HUES48 (cell line): ENCODE data around the gene CD99.
"Not testable (repeated sequence)": the region's sequence is repeated elsewhere in the genome, so short reads cannot be mapped to it uniquely, and the experiment has no call there.

Experiments used
- H3K27ac ChIP-seq: one replicate; pipeline ENCODE4 v1.7.0; 2013; ENCODE audit warnings: low read depth, low read length, inconsistent platforms
- H3K27me3 ChIP-seq: 2 replicates; pipeline ENCODE4 v1.6.1; 2013; ENCODE audit warnings: mild to moderate bottlenecking, low read length; ENCODE audit not compliant: control insufficient read depth, insufficient read depth
- H3K36me3 ChIP-seq: 2 replicates; pipeline ENCODE4 v1.6.1; 2013; ENCODE audit warnings: low read length; ENCODE audit not compliant: control insufficient read depth, insufficient read depth
- H3K4me1 ChIP-seq: 2 replicates; pipeline ENCODE4 v1.6.1; 2013; ENCODE audit warnings: mild to moderate bottlenecking, low read length; ENCODE audit not compliant: control insufficient read depth, insufficient read depth
- H3K4me3 ChIP-seq: 2 replicates; pipeline ENCODE4 v1.5.1; 2013; ENCODE audit warnings: mild to moderate bottlenecking, low read depth, low read length
- H3K9ac ChIP-seq: 2 replicates; pipeline ENCODE4 v1.6.1; 2013; ENCODE audit warnings: mild to moderate bottlenecking, low read depth, low read length, moderate library complexity
- H3K9me3 ChIP-seq: 2 replicates; pipeline ENCODE4 v1.6.1; 2013; ENCODE audit warnings: low read length; ENCODE audit not compliant: control insufficient read depth, insufficient read depth

CD99 gene

DNA sequence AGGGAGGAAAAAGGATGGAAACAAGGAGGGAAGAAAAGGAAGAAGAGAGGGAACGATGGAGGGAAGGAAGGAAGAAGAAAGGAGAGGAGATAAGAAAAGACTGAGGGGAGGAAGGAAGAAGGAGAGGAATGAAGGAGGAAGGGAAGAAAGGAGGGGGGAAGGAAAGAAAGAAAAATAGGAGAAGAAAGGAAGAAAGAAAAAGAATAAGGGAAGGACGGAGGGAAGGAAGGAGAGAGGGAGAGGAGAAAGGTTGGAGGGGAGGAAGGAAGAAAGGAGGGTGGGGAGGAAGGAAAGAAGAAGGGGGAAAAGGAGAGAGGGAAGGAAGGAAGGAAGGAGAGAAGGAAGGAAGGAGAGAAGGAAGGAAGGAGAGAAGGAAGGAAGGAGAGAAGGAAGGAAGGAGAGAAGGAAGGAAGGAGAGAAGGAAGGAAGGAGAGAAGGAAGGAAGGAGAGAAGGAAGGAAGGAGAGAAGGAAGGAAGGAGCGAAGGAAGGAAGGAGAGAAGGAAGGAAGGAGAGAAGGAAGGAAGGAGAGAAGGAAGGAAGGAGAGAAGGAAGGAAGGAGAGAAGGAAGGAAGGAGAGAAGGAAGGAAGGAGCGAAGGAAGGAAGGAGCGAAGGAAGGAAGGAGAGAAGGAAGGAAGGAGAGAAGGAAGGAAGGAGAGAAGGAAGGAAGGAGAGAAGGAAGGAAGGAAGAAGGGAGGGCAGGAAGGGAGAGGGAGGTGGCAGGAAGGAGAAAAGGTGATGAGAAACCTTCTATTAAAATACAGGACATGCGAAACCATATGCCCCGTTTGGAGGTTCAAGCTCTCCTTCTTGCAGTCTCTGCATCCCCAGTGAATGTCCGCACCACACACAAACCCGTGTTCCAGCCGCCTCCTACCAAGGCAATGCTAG is 82.3 kb downstream of the CD99 start:
- not testable (repeated sequence) for H3K9ac ChIP-seq, H3K9me3 ChIP-seq, H3K36me3 ChIP-seq, H3K27ac ChIP-seq, H3K27me3 ChIP-seq, H3K4me1 ChIP-seq, H3K4me3 ChIP-seq

DNA sequence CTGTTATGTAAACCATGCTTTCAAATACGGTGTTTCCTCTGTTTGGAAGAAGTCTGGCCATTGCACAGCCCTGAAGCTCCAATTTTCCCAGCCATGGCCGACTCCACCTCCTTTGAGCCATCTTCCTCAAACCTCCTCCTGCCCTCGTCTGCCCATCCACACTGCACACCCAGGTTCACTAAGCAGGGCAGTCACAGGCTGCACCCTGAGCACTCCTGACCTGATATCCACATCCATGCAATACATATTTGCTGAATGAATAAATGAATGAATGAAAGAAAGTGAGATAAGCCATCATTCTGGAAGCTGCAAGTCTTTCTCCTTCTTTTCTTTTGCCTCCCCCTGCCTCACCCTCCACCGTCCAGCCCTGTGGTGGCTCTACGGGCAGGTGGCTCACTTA is 83.0 kb downstream of the CD99 start:
- Histone ChIP-seq H3K27me3 (no peaks in the 10 kb centered on the region), H3K4me3 (no peak overlapping the region), H3K9me3 (peaks cover 7% of the 10 kb centered on the region), H3K4me1 (peaks cover 4% of the 10 kb centered on the region), H3K27ac (no peak overlapping the region), H3K36me3 (no peaks in the 10 kb centered on the region), H3K9ac (no peak overlapping the region)

DNA sequence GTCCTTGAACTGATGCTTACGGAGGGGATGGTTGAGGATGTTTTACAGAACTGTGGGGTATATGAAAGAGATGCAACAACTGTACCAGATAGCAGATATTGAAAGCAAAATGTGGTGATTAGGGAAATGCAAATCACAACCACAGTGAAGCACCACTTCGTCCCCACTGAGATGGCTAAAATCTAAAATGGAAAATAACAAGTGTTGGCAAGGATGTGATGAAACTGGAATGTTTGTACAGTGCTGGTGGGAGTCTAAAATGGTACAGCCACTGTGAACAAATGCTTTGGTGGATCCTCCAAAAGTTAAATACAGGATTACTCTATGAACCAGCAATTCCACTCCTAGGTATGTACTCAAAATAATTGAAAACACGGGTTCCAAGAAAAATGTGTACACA is 83.7 kb downstream of the CD99 start:
- Histone ChIP-seq H3K4me3 (no peak overlapping the region), H3K9me3 (peaks cover 7% of the 10 kb centered on the region), H3K4me1 (peaks cover 4% of the 10 kb centered on the region), H3K27me3 (no peaks in the 10 kb centered on the region), H3K9ac (no peak overlapping the region), H3K36me3 (no peaks in the 10 kb centered on the region), H3K27ac (no peak overlapping the region)

DNA sequence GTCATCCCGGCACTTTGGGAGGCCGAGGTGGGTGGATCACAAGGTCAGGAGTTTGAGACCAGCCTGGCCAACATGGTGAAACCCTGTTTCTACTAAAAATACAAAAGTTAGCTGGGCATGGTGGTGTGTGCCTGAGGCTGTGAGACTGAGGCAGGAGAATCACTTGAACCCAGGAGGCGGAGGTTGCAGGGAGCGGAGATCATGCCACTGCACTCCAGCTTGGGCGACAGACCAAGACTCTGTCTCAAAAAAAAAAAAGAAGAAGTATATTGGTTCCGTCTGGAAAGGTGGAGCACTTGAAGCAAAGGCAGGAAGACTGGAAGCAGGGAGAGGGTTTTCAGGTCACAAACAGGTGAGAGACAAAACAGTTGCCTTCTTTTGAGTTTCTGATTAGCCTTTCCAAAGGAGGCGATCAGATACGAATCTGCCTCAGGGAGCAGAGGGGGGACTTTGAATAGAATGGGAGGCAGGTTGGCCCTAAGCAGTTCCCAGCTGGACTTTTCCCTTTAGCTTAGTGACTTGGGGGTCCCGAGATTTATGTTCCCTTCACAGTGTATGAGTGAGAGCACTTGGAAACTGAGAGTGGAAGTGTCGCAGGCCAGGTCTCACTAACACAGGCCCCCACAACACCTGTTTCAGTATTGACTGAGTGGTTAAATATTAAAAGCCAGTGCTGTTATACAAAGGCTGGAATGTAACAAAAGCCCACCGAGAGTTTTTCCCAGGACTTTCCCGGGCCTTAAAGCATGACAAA is 89.6 kb downstream of the CD99 start:
- Histone ChIP-seq H3K4me1 (peaks cover 52% of the 10 kb centered on the region), H3K9ac (peak overlapping the region; percentile 62), H3K27ac (peak overlapping the region; percentile 88)

DNA sequence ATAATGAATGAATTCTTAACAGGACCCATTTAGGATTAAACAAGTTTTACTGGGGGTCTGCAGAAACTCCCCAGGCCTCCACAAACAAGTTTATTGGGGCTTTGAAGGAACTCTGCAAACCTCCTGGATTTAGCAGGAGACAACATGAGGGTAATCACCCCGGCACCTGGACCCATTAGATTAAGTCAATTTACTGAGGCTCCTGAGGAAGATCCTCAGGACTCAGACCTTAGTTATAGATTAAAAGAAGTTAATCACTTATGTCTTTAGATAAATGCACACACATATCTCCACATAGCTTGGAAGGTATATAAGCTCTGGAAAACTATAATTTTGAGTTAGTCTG is 90.1 kb downstream of the CD99 start:
- H3K36me3 ChIP-seq, result no peaks in the 10 kb centered on the region
- H3K27me3 ChIP-seq, result no peaks in the 10 kb centered on the region
- H3K4me3 ChIP-seq, result no peak overlapping the region
- H3K27ac ChIP-seq, result peak overlapping the region; percentile 88
- H3K9me3 ChIP-seq, result no peaks in the 10 kb centered on the region
- H3K9ac ChIP-seq, result peak overlapping the region; percentile 62
- peaks cover 52% of the 10 kb centered on the region for H3K4me1 ChIP-seq

More for the DNA sequence above, 89.6 kb downstream of the CD99 start:
- H3K27me3 ChIP-seq, H3K36me3 ChIP-seq, H3K9me3 ChIP-seq: not testable (repeated sequence)
- H3K4me3 ChIP-seq, result 0 out of 2 replicates have a peak overlapping the region, but pooled peaks have one; percentile 27

GRCh38 chrX:2781698-2782097 is 90.6 kb downstream of the CD99 start:
- Histone ChIP-seq H3K27ac (peak overlapping the region; percentile 88), H3K36me3 (no peaks in the 10 kb centered on the region), H3K9me3 (no peaks in the 10 kb centered on the region), H3K9ac (peak overlapping the region; percentile 62; the same call in 1 of the 2 replicates), H3K4me1 (peaks cover 52% of the 10 kb centered on the region), H3K27me3 (no peaks in the 10 kb centered on the region), H3K4me3 (no peak overlapping the region)

DNA sequence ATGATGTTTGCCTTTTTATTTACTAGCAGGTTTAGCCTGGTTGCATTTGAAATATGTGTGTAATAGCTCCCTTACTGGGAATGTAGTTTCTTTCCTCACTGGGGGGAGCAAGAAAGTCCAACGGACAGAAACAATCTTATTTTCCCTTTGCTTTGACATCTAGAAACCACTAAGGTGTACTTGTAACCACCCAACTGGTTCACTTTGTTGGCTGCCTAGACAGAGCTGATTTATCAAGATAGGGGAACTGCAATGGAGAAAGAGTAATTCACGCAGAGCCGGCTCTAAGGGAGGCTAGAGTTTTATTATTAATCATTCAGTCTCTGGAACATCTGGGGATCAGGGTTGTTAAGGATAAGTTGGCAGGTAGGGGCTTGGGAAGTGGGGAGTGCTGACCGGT is 91.1 kb downstream of the CD99 start:
- H3K9ac ChIP-seq, result no peak overlapping the region; the same call in 1 of the 2 replicates
- H3K9me3 ChIP-seq, result no peaks in the 10 kb centered on the region
- no peaks in the 10 kb centered on the region for H3K36me3 ChIP-seq
- peak overlapping the region; percentile 88 for H3K27ac ChIP-seq
- peaks cover 48% of the 10 kb centered on the region for H3K4me1 ChIP-seq
- no peak overlapping the region for H3K4me3 ChIP-seq
- no peaks in the 10 kb centered on the region for H3K27me3 ChIP-seq

DNA sequence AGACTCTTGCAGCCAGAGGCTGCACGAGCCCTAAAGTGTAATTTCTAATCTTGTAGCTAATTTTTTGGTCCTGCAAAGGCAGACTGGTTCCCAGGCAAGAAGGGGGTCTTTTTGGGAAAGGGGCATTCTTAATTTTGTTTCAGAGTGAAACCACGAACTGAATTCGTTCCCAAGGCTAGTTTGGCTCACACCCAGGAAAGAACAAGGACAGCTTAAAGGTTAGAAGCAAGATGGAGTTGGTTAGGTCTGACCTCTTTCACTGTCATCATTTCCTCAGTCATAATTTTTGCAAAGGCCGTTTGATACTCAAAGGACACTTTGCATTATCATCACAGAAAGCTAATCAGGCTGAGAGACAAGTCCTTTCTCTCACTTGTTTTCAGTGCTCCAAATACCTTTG is 91.7 kb downstream of the CD99 start:
- Histone ChIP-seq H3K9me3 (no peaks in the 10 kb centered on the region), H3K27me3 (no peaks in the 10 kb centered on the region), H3K27ac (no peak overlapping the region), H3K9ac (no peak overlapping the region), H3K36me3 (no peaks in the 10 kb centered on the region), H3K4me3 (no peak overlapping the region), H3K4me1 (peaks cover 48% of the 10 kb centered on the region)

- no peaks in the 10 kb centered on the region for H3K27me3 ChIP-seq
- peaks cover 48% of the 10 kb centered on the region for H3K4me1 ChIP-seq
- H3K9me3 ChIP-seq, result no peaks in the 10 kb centered on the region
- H3K27ac ChIP-seq, result no peak overlapping the region
- H3K4me3 ChIP-seq, result no peak overlapping the region
- H3K36me3 ChIP-seq, result no peaks in the 10 kb centered on the region
- no peak overlapping the region for H3K9ac ChIP-seq
Measured at GRCh38 chrX:2784026-2784425, 92.9 kb downstream of the CD99 start.

DNA sequence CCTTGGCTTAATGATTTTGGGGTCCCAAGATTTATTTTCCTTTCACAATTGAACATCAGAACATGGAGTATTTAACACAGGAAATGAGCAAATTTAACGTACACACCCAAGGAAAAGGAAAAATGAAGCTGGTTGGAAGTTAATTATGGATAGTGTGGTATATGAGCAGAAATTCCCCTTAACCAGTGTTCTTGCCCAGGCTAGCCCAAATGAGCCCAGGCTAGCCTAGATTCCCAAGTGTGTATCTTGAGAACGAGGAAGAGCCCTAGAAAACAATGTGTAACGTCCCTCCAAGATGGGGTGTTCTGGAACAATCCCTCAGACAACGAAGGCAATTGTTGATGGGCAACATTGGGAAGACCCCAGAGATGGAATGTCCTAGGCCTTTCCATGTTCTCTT is 94.4 kb downstream of the CD99 start:
- no peaks in the 10 kb centered on the region for H3K27me3 ChIP-seq

DNA sequence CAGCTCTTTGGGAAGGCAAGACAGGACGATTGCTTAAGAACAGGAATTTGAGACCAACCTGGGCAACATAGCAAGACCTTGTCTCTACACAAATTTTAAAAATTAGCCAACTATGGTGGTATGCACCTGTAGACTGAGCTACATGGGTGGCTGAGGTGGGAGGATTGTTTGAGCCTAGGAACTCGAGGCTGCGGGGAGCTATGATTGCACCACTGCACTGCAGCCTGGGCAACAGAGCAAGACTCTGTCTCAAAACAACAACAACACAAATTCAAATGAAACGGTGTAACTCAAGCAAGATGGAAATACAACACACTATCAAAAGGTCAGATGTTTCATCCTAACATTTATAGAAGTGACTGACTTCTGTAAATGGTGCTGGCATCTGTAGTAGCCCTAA is 97.9 kb downstream of the CD99 start:
- Histone ChIP-seq H3K27ac (no peak overlapping the region), H3K4me3 (no peak overlapping the region), H3K27me3 (no peaks in the 10 kb centered on the region), H3K9ac (no peak overlapping the region), H3K36me3 (no peaks in the 10 kb centered on the region), H3K4me1 (peaks cover 25% of the 10 kb centered on the region), H3K9me3 (no peaks in the 10 kb centered on the region)

More for the DNA sequence above, 94.4 kb downstream of the CD99 start:
- no peaks in the 10 kb centered on the region for H3K36me3 ChIP-seq
- no peak overlapping the region for H3K9ac ChIP-seq
- H3K4me3 ChIP-seq, result no peak overlapping the region
- no peak overlapping the region for H3K27ac ChIP-seq
- no peaks in the 10 kb centered on the region for H3K9me3 ChIP-seq
- peaks cover 45% of the 10 kb centered on the region for H3K4me1 ChIP-seq
